Measurements from ENCODE around the gene KLF14.
"Not testable (repeated sequence)": the region's sequence is repeated elsewhere in the genome, so short reads cannot be mapped to it uniquely, and the experiment has no call there.

The KLF14 gene

DNA sequence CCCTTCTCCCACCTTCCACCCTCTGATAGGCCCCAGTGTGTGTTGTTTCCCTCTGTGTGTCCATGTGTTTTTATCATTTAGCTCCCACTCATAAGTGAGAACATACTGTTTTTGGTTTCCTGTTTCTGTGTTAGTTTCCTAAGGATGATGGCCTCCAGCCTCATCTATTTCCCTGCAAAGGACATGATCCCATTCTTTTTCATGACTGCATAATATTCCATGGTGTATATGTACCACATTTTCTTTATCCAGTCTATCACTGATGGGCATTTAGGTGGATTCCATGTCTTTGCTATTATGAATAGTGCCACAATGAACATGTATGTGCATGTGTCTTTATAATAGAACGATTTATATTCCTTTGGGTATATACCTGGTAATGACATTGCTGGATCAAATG is 41.6 kb downstream of the KLF14 start:
- H3K36me3 Mint-ChIP-seq (ENCODE audit: low read depth); H3K27ac Mint-ChIP-seq; DNase-seq; H3K4me3 Mint-ChIP-seq; H3K27me3 Mint-ChIP-seq; H3K4me1 Mint-ChIP-seq (ENCODE audit: low read depth): not testable (repeated sequence)
- H3K9me3 Mint-ChIP-seq = peaks cover 17% of the 10 kb centered on the region

- H3K27ac Mint-ChIP-seq = no peak overlapping the region
- no peaks in the 10 kb centered on the region for H3K27me3 Mint-ChIP-seq
- H3K36me3 Mint-ChIP-seq (ENCODE audit: low read depth) = no peaks in the 10 kb centered on the region
Observed at GRCh38 chr7:130689683-130690082, 44.3 kb downstream of the KLF14 start.

GRCh38 chr7:130683026-130683425 is 51.0 kb downstream of the KLF14 start:
- H3K36me3 Mint-ChIP-seq (ENCODE audit: low read depth) = no peaks in the 10 kb centered on the region
- peaks cover 3% of the 10 kb centered on the region for H3K27me3 Mint-ChIP-seq
- no peaks in the 10 kb centered on the region for H3K4me1 Mint-ChIP-seq (ENCODE audit: low read depth)
- no peaks in the 10 kb centered on the region for H3K9me3 Mint-ChIP-seq
- no peak overlapping the region for H3K27ac Mint-ChIP-seq
- DNase-seq = no peak
- no peak overlapping the region for H3K4me3 Mint-ChIP-seq

More at GRCh38 chr7:130689683-130690082, 44.3 kb downstream of the KLF14 start:
- peaks cover 17% of the 10 kb centered on the region for H3K9me3 Mint-ChIP-seq
- H3K4me3 Mint-ChIP-seq = no peak overlapping the region
- no peak for DNase-seq
- no peaks in the 10 kb centered on the region for H3K4me1 Mint-ChIP-seq (ENCODE audit: low read depth)

All from activated T-cell treated with anti-CD3 and anti-CD28 coated beads, Interleukin-2, amount 50 U/mL, for 24 hours (primary cell).